Endothelial cell of umbilical vein (primary cell): ENCODE measurements around the gene SLC24A1. TPM values are rescaled to one million over a fixed set of nuclear protein-coding genes. Genes with fewer than 3 reads are reported as not detected.

Experiments used
- BruUV-seq: library from RNA; stranded (reverse); fragments of 400-500 nt; replicated peaks from 2 replicates; lab custom pipeline; 2021; lab: Mats Ljungman, UMichigan
- CTCF ChIA-PET: fragments of 300-600, 350-600 bp; sonication (Branson Sonifier 250); formaldehyde crosslinking; loops from one replicate; lab custom pipeline; 2021; ENCODE audit warnings: antibody characterized with exemption, inconsistent platforms; lab: Charles Lee
- POLR2A ChIA-PET: fragments of 300-600, 350-600 bp; sonication (Branson Sonifier 250); formaldehyde crosslinking; loops from one replicate; lab custom pipeline; 2021; ENCODE audit warnings: antibody characterized with exemption, inconsistent platforms; lab: Charles Lee
- DNase-seq: peaks from one replicate; pipeline ENCODE4 v3.0.0-alpha.2; 2011; ENCODE audit warnings: low read depth, low spot score
- FAIRE-seq: peaks from 2 replicates; lab custom pipeline; 2011; peaks lifted over from hg19 to GRCh38; lab: Jason Lieb, UNC
- H2AFZ ChIP-seq: 2 replicates; pipeline ENCODE4 v1.6.0; 2012; ENCODE audit warnings: low read depth, low read length, control low read depth, inconsistent platforms
- H3K27ac ChIP-seq: 2 replicates; pipeline ENCODE4 v1.5.1; 2011; ENCODE audit warnings: low read depth, mild to moderate bottlenecking, control low read depth, low read length, moderate library complexity; ENCODE audit not compliant: insufficient read depth
- H3K27me3 ChIP-seq, 2 experiments: 2 replicates each; pipeline versions ENCODE4 v1.6.0 to v1.6.1; 2011; ENCODE audit warnings: low read length in 2 of 2, mixed read lengths in 1 of 2; ENCODE audit not compliant: control insufficient read depth in 2 of 2, insufficient read depth in 2 of 2
- H3K36me3 ChIP-seq, 2 experiments: 2 replicates in 1 of 2; 3 replicates in 1 of 2; pipeline ENCODE4 v1.5.1; 2011; ENCODE audit warnings: low read length in 2 of 2, mild to moderate bottlenecking in 1 of 2, moderate library complexity in 1 of 2; ENCODE audit not compliant: control insufficient read depth in 2 of 2, insufficient read depth in 2 of 2; ENCODE audit errors: extremely low read depth in 1 of 2
- H3K4me1 ChIP-seq: 3 replicates; pipeline ENCODE4 v1.5.1; 2011; ENCODE audit warnings: mild to moderate bottlenecking, low read length; ENCODE audit not compliant: control insufficient read depth, insufficient read depth; ENCODE audit errors: extremely low read depth
- H3K4me2 ChIP-seq: 2 replicates; pipeline ENCODE4 v1.6.1; 2011; ENCODE audit warnings: low read length, control low read depth, mixed read lengths; ENCODE audit not compliant: insufficient read depth
- H3K4me3 ChIP-seq, 3 experiments: fragments of 200-600 bp in 1 of 3; sonication (generic), shearing (Covaris generic) in 1 of 3; replicated peaks in 1 of 3; 2 replicates each; pipeline ENCODE4 v1.5.1; 2011 to 2016; ENCODE audit warnings: control low read depth in 3 of 3, low read length in 3 of 3, mild to moderate bottlenecking in 2 of 3, inconsistent platforms in 1 of 3, low read depth in 1 of 3, moderate library complexity in 1 of 3; ENCODE audit not compliant: insufficient read depth in 1 of 3
- H3K79me2 ChIP-seq: 2 replicates; pipeline ENCODE4 v1.6.0; 2012; ENCODE audit warnings: low read length, inconsistent platforms; ENCODE audit not compliant: control insufficient read depth, insufficient read depth
- H3K9ac ChIP-seq: replicated peaks from 2 replicates; pipeline ENCODE3; 2011; ENCODE audit warnings: low read length, control low read depth; ENCODE audit not compliant: insufficient read depth; ENCODE audit errors: extremely low read depth
- H3K9me1 ChIP-seq: replicated peaks from 3 replicates; pipeline ENCODE4 v1.6.0; 2011; ENCODE audit warnings: mild to moderate bottlenecking, low read length; ENCODE audit not compliant: control insufficient read depth, insufficient read depth; ENCODE audit errors: extremely low read depth
- H3K9me3 ChIP-seq: replicated peaks from 2 replicates; pipeline ENCODE4 v1.5.1; 2012; ENCODE audit warnings: low read length, inconsistent platforms; ENCODE audit not compliant: control insufficient read depth, insufficient read depth
- H4K20me1 ChIP-seq: replicated peaks from 2 replicates; pipeline ENCODE3; 2011; ENCODE audit warnings: mild to moderate bottlenecking, low read length; ENCODE audit not compliant: control insufficient read depth, insufficient read depth; ENCODE audit errors: extremely low read depth
- FOS ChIP-seq: IDR thresholded peaks from 2 replicates; pipeline ENCODE4 v1.6.1; 2011; ENCODE audit warnings: mild to moderate bottlenecking, low read length, moderate library complexity, borderline replicate concordance; ENCODE audit not compliant: insufficient read depth
- GATA2 ChIP-seq: IDR thresholded peaks from 2 replicates; pipeline ENCODE4 v1.7.0; 2011; ENCODE audit warnings: low read depth, mild to moderate bottlenecking, moderate library complexity, mixed read lengths, low read length; ENCODE audit not compliant: insufficient read length, insufficient read depth
- JUN ChIP-seq: IDR thresholded peaks from 2 replicates; pipeline ENCODE4 v1.6.1; 2011; ENCODE audit warnings: borderline replicate concordance, low read depth; ENCODE audit not compliant: insufficient read length, insufficient read depth
- MYC ChIP-seq: IDR thresholded peaks from one replicate; pipeline ENCODE4 v1.6.1; 2011; ENCODE audit warnings: mild to moderate bottlenecking, low read depth, low read length
- POLR2A ChIP-seq: IDR thresholded peaks from 2 replicates; pipeline ENCODE4 v1.6.1; 2012; ENCODE audit warnings: low read depth, mild to moderate bottlenecking, control low read depth, low read length
- dilution Hi-C: fragments of 300-500 bp; cut with MboI; formaldehyde crosslinking; loops from one replicate; pipeline ENCODE4 v1.15.0; 2019; ENCODE audit warnings: low sequenced_read_pairs; ENCODE audit not compliant: extremely low pct_ligation_motif_present
- intact Hi-C: fragments of 100-400 bp; cut with micrococcal nuclease; formaldehyde crosslinking; loops from one replicate; pipeline ENCODE4 v1.10.0; 2022
- polyA plus RNA-seq, 4 experiments: library from polyadenylated mRNA; depleted of rRNA in 3 of 4; stranded (reverse) in 3 of 4; unstranded in 1 of 4; fragments of >200 nt; gene quantifications; 2 replicates each; pipeline versions ENCODE4 v1.2.1 to v1.2.3, GENCODE V29; 2011 to 2012; ENCODE audit warnings: missing spikeins in 1 of 4
- total RNA-seq: library from RNA; stranded (reverse); gene quantifications from 2 replicates; pipeline ENCODE4 v1.2.3, GENCODE V29; 2021
- TF ChIP-seq, protein P1 (sequence below): IDR thresholded peaks from 2 replicates; pipeline ENCODE4 v1.6.1; 2011; ENCODE audit not compliant: insufficient read depth, insufficient read length

Gene SLC24A1
- total and polyA plus RNA-seq, 2 donors (not counting 3 experiments of a cell fraction or from before 2014, with no cell fraction given) = 3.6 to 7.3 TPM

GRCh38 chr15:65651042-65651322 is 29.2 kb downstream of the SLC24A1 start:
- Histone ChIP-seq H3K27me3 (no peaks in the 10 kb centered on the region), H3K4me1 (peaks cover 28% of the 10 kb centered on the region), H2AFZ (no peak overlapping the region), H3K9ac (no peak overlapping the region), H3K4me2 (no peak overlapping the region), H3K36me3 (peaks cover 0 to 3% of the 10 kb centered on the region in 2 experiments), H3K27ac (no peak overlapping the region), H3K9me3 (no peaks in the 10 kb centered on the region), H3K9me1 (no peaks in the 10 kb centered on the region), H3K79me2 (no peaks in the 10 kb centered on the region), H4K20me1 (no peaks in the 10 kb centered on the region), H3K4me3 (no peak overlapping the region)
- ChIA-PET CTCF (no interaction called here), POLR2A (no interaction called here)
- BruUV-seq = no TSS peak
- DNase-seq (no peak), FAIRE-seq (no peak)
- dilution Hi-C loops (no loop called here), intact Hi-C loops (no loop called here)
- TF ChIP-seq MYC (no peak), JUN (no peak), POLR2A (no peak), FOS (no peak), GATA2 (no peak)
- TF ChIP-seq, protein P1, sequence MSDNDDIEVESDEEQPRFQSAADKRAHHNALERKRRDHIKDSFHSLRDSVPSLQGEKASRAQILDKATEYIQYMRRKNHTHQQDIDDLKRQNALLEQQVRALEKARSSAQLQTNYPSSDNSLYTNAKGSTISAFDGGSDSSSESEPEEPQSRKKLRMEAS = no peak

DNA sequence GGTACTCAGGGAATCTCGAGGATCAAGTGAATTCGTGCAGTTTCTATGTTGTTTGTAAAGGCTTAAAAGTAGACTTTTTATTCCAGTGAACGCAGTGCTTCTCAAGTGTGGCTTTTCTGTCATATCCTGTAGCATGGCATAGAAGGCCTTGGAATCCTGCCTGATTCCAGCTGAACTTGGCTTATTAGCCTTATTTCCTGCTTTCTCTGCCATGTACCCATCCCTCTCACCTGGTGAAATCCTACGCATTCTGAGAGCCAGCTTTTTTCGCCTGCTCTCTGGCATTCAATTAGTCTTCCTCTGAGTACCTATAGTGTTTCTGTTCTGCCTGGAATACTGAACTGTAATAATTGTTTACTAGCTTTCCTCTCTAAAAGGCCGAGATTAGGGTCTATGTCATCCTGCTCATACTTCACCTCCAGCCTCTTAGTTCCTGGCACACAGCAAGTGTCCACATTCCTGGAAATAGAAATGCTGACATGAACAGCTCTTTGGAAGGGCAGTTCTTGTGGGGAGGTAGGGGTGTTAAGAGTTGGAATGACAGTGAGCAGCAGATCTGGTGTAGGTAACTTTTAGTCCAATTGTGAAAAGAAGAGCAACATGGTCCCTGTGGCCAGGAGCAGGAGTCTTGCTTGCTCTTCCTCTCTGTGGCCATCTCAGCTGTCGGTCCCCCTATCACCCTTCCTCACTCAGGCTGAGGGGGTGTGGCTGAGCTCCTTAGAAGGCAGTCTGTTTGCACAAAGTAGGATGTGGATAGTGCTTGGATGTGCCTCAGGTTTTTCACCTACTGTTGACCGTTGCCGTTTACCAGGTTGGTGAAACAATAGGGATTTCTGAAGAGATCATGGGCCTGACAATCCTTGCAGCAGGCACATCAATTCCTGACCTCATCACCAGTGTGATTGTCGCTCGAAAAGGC is 30.4 kb downstream of the SLC24A1 start:
- Histone ChIP-seq H3K9ac (no peak overlapping the region), H3K79me2 (no peaks in the 10 kb centered on the region), H2AFZ (no peak overlapping the region), H3K9me1 (no peaks in the 10 kb centered on the region), H3K9me3 (no peaks in the 10 kb centered on the region), H3K4me2 (no peak overlapping the region), H3K27me3 (no peaks in the 10 kb centered on the region), H3K27ac (no peak overlapping the region), H4K20me1 (no peaks in the 10 kb centered on the region), H3K4me1 (peaks cover 28% of the 10 kb centered on the region), H3K4me3 (no peak overlapping the region), H3K36me3 (peaks cover 0 to 3% of the 10 kb centered on the region in 2 experiments)
- intact Hi-C loops = no loop called here
- DNase-seq = no peak
- no peak for FAIRE-seq
- no TSS peak for BruUV-seq
- no peak for TF ChIP-seq FOS
- dilution Hi-C loops = no loop called here
- ChIA-PET CTCF (interaction anchor here (1.2 to 1.4 kb wide), 2 partner anchors 15 to 18 kb away, joined by 4 to 5 read pairs; no protein-coding TSS in a partner anchor), POLR2A (no interaction called here)
